ENCODE measurements around the gene SYT13. TPM values are rescaled to one million over a fixed set of nuclear protein-coding genes. Genes with fewer than 3 reads are reported as not detected.

The SYT13 gene
- total RNA-seq, 1 experiment from 2014 or later = 1.4 TPM

- no peaks in the 10 kb centered on the region for H3K9me3 ChIP-seq (ENCODE audit: control insufficient read depth in 1 of 2, insufficient read depth in 1 of 2, low read depth in 1 of 2, low read length in 2 of 2)
- no peaks in the 10 kb centered on the region for H3K27me3 ChIP-seq (ENCODE audit: insufficient read depth, low read length)
- H3K4me2 ChIP-seq (ENCODE audit: low read length) = peak overlapping the region; percentile 20; the same call in 1 of the 2 replicates
- no peaks in the 10 kb centered on the region for H3K9me2 ChIP-seq (ENCODE audit: insufficient read depth)
- H4K20me1 ChIP-seq (ENCODE audit: insufficient read depth) = no peaks in the 10 kb centered on the region
- ATAC-seq (no peak), DNase-seq (ENCODE audit: low read depth, low spot score) (no peak)
- TF ChIP-seq FOSL1 (IDR thresholded peaks at IDR 0.05; ENCODE audit: low read depth) = 0 out of 2 replicates have a peak, but pooled peaks have one; percentile 10
- TF ChIP-seq, protein P1, sequence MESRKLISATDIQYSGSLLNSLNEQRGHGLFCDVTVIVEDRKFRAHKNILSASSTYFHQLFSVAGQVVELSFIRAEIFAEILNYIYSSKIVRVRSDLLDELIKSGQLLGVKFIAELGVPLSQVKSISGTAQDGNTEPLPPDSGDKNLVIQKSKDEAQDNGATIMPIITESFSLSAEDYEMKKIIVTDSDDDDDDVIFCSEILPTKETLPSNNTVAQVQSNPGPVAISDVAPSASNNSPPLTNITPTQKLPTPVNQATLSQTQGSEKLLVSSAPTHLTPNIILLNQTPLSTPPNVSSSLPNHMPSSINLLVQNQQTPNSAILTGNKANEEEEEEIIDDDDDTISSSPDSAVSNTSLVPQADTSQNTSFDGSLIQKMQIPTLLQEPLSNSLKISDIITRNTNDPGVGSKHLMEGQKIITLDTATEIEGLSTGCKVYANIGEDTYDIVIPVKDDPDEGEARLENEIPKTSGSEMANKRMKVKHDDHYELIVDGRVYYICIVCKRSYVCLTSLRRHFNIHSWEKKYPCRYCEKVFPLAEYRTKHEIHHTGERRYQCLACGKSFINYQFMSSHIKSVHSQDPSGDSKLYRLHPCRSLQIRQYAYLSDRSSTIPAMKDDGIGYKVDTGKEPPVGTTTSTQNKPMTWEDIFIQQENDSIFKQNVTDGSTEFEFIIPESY (IDR thresholded peaks at IDR 0.05; ENCODE audit: extremely low read depth, insufficient replicate concordance, low read length) = no peak
- RAD21 ChIA-PET (ENCODE audit: low non-redundant PET in 1 of 2, low total read pairs in 2 of 2, uncharacterized antibody in 2 of 2, unreplicated experiment in 2 of 2) = no interaction called here
- POLR2A ChIA-PET = no interaction called here
- no peaks in the 10 kb centered on the region for H3K79me2 ChIP-seq (ENCODE audit: insufficient read depth, low read length)
- intact Hi-C loops (cut with micrococcal nuclease) = no loop called here
- H3K9ac ChIP-seq (ENCODE audit: low read length) = no peak overlapping the region
- CTCF ChIA-PET = interaction anchor here (0.8 to 3.9 kb wide), 2 partner anchors 37 to 179 kb away, joined by 3 to 25 read pairs; no protein-coding TSS in a partner anchor
- BruUV-seq (replicated peaks) = no TSS peak
- peaks cover 0 to 6% of the 10 kb centered on the region in 2 experiments; a peak in 2 of 4 replicates for H3K4me1 ChIP-seq (ENCODE audit: control insufficient read depth in 1 of 2, insufficient read depth in 2 of 2, low read length in 2 of 2)
- no peaks in the 10 kb centered on the region for H3K36me3 ChIP-seq (ENCODE audit: control insufficient read depth in 1 of 2, insufficient read depth in 2 of 2, low read length in 2 of 2)
- H2AFZ ChIP-seq (ENCODE audit: low read depth, low read length, poor library complexity, severe bottlenecking) = no peak overlapping the region
- no peak overlapping the region for H3K4me3 ChIP-seq (replicated peaks in 1 of 2; ENCODE audit: low read depth in 1 of 2, low read length in 2 of 2)
- H3K27ac ChIP-seq (ENCODE audit: low read depth, low read length) = no peak overlapping the region
Observed at GRCh38 chr11:45289369-45289768, 3.2 kb upstream of the SYT13 start.

DNA sequence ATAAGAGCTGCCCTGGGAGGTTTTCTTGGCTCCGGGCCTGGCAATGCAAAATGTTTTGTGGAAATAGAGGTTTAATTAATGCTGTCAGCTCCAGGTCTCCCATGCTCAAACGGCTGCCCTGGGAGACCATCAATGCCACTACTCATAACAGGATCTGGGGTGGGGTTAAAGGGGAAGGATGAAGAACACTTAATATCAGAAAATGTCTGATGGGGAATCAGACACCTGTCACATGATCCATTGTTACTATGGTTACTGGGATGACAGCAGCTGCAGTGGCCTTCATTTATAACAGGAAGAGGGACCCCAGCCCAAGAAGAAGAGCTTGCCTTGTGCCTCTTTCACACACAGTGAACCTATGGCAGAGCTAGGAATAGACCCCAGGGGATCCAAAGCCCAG, 2.2 kb upstream of the SYT13 start:
- intact Hi-C loops (cut with micrococcal nuclease) = no loop called here
- H3K9me3 ChIP-seq (ENCODE audit: control insufficient read depth in 1 of 2, insufficient read depth in 1 of 2, low read depth in 1 of 2, low read length in 2 of 2) = no peaks in the 10 kb centered on the region
- no peaks in the 10 kb centered on the region for H3K36me3 ChIP-seq (ENCODE audit: control insufficient read depth in 1 of 2, insufficient read depth in 2 of 2, low read length in 2 of 2)
- H3K27me3 ChIP-seq (ENCODE audit: insufficient read depth, low read length) = no peaks in the 10 kb centered on the region
- H3K9ac ChIP-seq (ENCODE audit: low read length) = no peak overlapping the region
- H2AFZ ChIP-seq (ENCODE audit: low read depth, low read length, poor library complexity, severe bottlenecking) = no peak overlapping the region
- no peak overlapping the region for H3K27ac ChIP-seq (ENCODE audit: low read depth, low read length)
- no peak overlapping the region for H3K4me3 ChIP-seq (replicated peaks in 1 of 2; ENCODE audit: low read depth in 1 of 2, low read length in 2 of 2)
- H3K4me2 ChIP-seq (ENCODE audit: low read length) = no peak overlapping the region
- H3K79me2 ChIP-seq (ENCODE audit: insufficient read depth, low read length) = no peaks in the 10 kb centered on the region
- TF ChIP-seq JUND (IDR thresholded peaks at IDR 0.05) (no peak), FOSL1 (IDR thresholded peaks at IDR 0.05; ENCODE audit: low read depth) (no peak), CBX3 (IDR thresholded peaks at IDR 0.05; ENCODE audit: low read depth) (no peak), YY1 (IDR thresholded peaks at IDR 0.05; ENCODE audit: extremely low read depth, insufficient replicate concordance, low read depth, low read length) (no peak)
- no peaks in the 10 kb centered on the region for H4K20me1 ChIP-seq (ENCODE audit: insufficient read depth)
- no peak for ATAC-seq
- no peak for DNase-seq (ENCODE audit: low read depth, low spot score)
- ChIA-PET POLR2A (no interaction called here), RAD21 (ENCODE audit: low non-redundant PET in 1 of 2, low total read pairs in 2 of 2, uncharacterized antibody in 2 of 2, unreplicated experiment in 2 of 2) (no interaction called here), CTCF (no interaction called here)
- no peaks in the 10 kb centered on the region for H3K9me2 ChIP-seq (ENCODE audit: insufficient read depth)
- H3K4me1 ChIP-seq (ENCODE audit: control insufficient read depth in 1 of 2, insufficient read depth in 2 of 2, low read length in 2 of 2) = peaks cover 0 to 6% of the 10 kb centered on the region in 2 experiments; a peak in 2 of 4 replicates
- no TSS peak for BruUV-seq (replicated peaks)
